Measurements from ENCODE around the gene DNAH8. TPM values are rescaled to one million over a fixed set of nuclear protein-coding genes. Genes with fewer than 3 reads are reported as not detected.

DNAH8 gene
- total and polyA plus RNA-seq, 2 experiments from 2014 or later = 0.03 to 0.15 TPM

- H3K79me2 ChIP-seq = no peaks in the 10 kb centered on the region
- no peaks in the 10 kb centered on the region for H3K4me1 ChIP-seq (ENCODE audit: insufficient read depth)
- no peak overlapping the region for H3K4me3 ChIP-seq
- no peak for DNase-seq (ENCODE audit: low spot score)
- H4K20me1 ChIP-seq (ENCODE audit: insufficient read depth, poor library complexity, severe bottlenecking) = no peaks in the 10 kb centered on the region
- no peaks in the 10 kb centered on the region for H3K27me3 ChIP-seq
- TF ChIP-seq EZH2 (IDR thresholded peaks at IDR 0.05; ENCODE audit: borderline replicate concordance) (no peak), EZH2phosphoT487 (IDR thresholded peaks at IDR 0.05; ENCODE audit: low read depth, severe bottlenecking, unreplicated experiment) (no peak), CTCF (IDR thresholded peaks at IDR 0.05; ENCODE audit: poor library complexity) (no peak)
- no peaks in the 10 kb centered on the region for H3K36me3 ChIP-seq (replicated peaks; ENCODE audit: insufficient read depth, low read depth)
- no peak overlapping the region for H3K4me2 ChIP-seq
- WGBS (ENCODE audit: low lambda C conversion rate, missing lambda C conversion rate) = 92% methylated on average over 1 of the region's 1 CpG
- no peak overlapping the region for H3K27ac ChIP-seq
- H3K9me2 ChIP-seq (replicated peaks; ENCODE audit: insufficient read depth) = no peaks in the 10 kb centered on the region
- no peaks in the 10 kb centered on the region for H3K9me3 ChIP-seq (ENCODE audit: low read depth)
- H2AFZ ChIP-seq = no peak overlapping the region
Observed at GRCh38 chr6:38719358-38719757, 4.2 kb downstream of the DNAH8 start.

- H3K27ac ChIP-seq = no peak overlapping the region
- TF ChIP-seq CTCF (IDR thresholded peaks at IDR 0.05; ENCODE audit: poor library complexity) (peak; percentile 21), EZH2 (IDR thresholded peaks at IDR 0.05; ENCODE audit: borderline replicate concordance) (no peak)
- no peaks in the 10 kb centered on the region for H3K79me2 ChIP-seq
- H3K9me3 ChIP-seq (ENCODE audit: low read depth) = no peaks in the 10 kb centered on the region
- H3K4me3 ChIP-seq = no peak overlapping the region
- H3K27me3 ChIP-seq = no peaks in the 10 kb centered on the region
- no peaks in the 10 kb centered on the region for H4K20me1 ChIP-seq (ENCODE audit: insufficient read depth, poor library complexity, severe bottlenecking)
- 11% methylated on average over 2 of the region's 2 CpGs for WGBS (ENCODE audit: low lambda C conversion rate, missing lambda C conversion rate)
- H2AFZ ChIP-seq = no peak overlapping the region
- H3K36me3 ChIP-seq (replicated peaks; ENCODE audit: insufficient read depth, low read depth) = no peaks in the 10 kb centered on the region
- no peaks in the 10 kb centered on the region for H3K4me1 ChIP-seq (ENCODE audit: insufficient read depth)
- no peaks in the 10 kb centered on the region for H3K9me2 ChIP-seq (replicated peaks; ENCODE audit: insufficient read depth)
- H3K4me2 ChIP-seq = no peak overlapping the region
- no peak for DNase-seq (ENCODE audit: low spot score)
Observed at GRCh38 chr6:38720295-38720694, 5.2 kb downstream of the DNAH8 start.

- Histone ChIP-seq H3K27me3 (no peaks in the 10 kb centered on the region), H4K20me1 (ENCODE audit: insufficient read depth, poor library complexity, severe bottlenecking) (no peaks in the 10 kb centered on the region), H3K4me1 (ENCODE audit: insufficient read depth) (no peaks in the 10 kb centered on the region), H3K27ac (no peak overlapping the region), H3K4me3 (no peak overlapping the region), H2AFZ (no peak overlapping the region), H3K4me2 (no peak overlapping the region), H3K36me3 (replicated peaks; ENCODE audit: insufficient read depth, low read depth) (no peaks in the 10 kb centered on the region), H3K9me2 (replicated peaks; ENCODE audit: insufficient read depth) (no peaks in the 10 kb centered on the region), H3K9me3 (ENCODE audit: low read depth) (no peaks in the 10 kb centered on the region), H3K79me2 (no peaks in the 10 kb centered on the region)
- WGBS (ENCODE audit: low lambda C conversion rate, missing lambda C conversion rate) = 78% methylated on average over 3 of the region's 3 CpGs
- TF ChIP-seq EZH2phosphoT487 (IDR thresholded peaks at IDR 0.05; ENCODE audit: low read depth, severe bottlenecking, unreplicated experiment) (no peak), CTCF (IDR thresholded peaks at IDR 0.05; ENCODE audit: poor library complexity) (no peak), EZH2 (IDR thresholded peaks at IDR 0.05; ENCODE audit: borderline replicate concordance) (no peak)
- no peak for DNase-seq (ENCODE audit: low spot score)
Observed at GRCh38 chr6:38722038-38722437, 6.9 kb downstream of the DNAH8 start.
